ENCODE results near the gene ARL8A. TPM values are rescaled to one million over a fixed set of nuclear protein-coding genes. Genes with fewer than 3 reads are reported as not detected.

Gene ARL8A
- polyA plus RNA-seq, 1 donor (not counting 4 experiments of a cell fraction or from before 2014, with no cell fraction given) = 58.6 TPM

DNA sequence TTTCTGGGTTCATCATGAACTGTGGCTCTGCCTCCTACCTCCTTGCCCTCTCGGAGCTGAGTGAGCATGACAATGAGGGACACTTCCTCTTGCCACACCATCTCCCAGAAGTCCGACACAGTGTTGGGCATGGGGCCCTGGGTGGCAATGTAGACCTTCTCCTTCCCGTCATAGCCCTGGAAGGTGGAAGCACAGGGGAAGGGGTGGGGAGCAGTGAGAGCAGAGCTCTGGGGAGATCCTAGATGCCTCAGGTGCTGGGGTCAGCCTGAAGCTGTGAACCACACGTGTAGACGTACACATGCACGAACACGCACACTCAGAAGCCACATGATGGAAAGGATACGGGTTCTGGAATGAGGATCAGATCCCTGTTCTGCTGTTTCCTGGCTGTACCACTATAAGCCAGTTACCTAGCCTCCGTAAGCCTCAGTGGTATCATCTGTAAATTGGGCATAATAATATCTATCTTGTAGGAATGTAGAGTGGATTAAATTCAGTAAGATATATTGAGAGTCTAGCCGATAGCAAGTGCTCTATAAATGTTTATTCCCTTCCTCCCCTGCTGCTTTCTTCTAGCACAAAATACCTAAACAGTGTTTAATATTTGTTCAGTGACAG lies 9.7 kb upstream of the ARL8A start:
- H2AFZ ChIP-seq (ENCODE audit: control insufficient read depth, low read length) = no peak overlapping the region
- dilution Hi-C loops (cut with MboI; ENCODE audit: extremely low pct_ligation_motif_present, low sequenced_read_pairs) = no loop called here
- H3K9ac ChIP-seq (ENCODE audit: control insufficient read depth, extremely low read depth, insufficient read depth, low read length) = no peak overlapping the region
- H3K36me3 ChIP-seq (ENCODE audit: control insufficient read depth in 2 of 2, extremely low read depth in 1 of 2, insufficient read depth in 2 of 2, low read length in 2 of 2) = no peaks in the 10 kb centered on the region
- no peak for DNase-seq (ENCODE audit: low read depth, low spot score)
- no peak overlapping the region for H3K27ac ChIP-seq (ENCODE audit: control insufficient read depth, insufficient read depth, low read length)
- no peaks in the 10 kb centered on the region for H3K27me3 ChIP-seq (ENCODE audit: control insufficient read depth, extremely low read depth, insufficient read depth, low read length)
- no peaks in the 10 kb centered on the region for H3K9me3 ChIP-seq (ENCODE audit: control insufficient read depth, low read depth, low read length)
- no peak overlapping the region for H3K4me2 ChIP-seq (ENCODE audit: control insufficient read depth, extremely low read depth, insufficient read depth, low read depth, low read length)
- H3K4me1 ChIP-seq (ENCODE audit: control insufficient read depth, extremely low read depth, insufficient read depth, low read length) = no peaks in the 10 kb centered on the region
- no peak overlapping the region for H3K4me3 ChIP-seq (ENCODE audit: control insufficient read depth in 2 of 3, extremely low read depth in 1 of 3, insufficient read depth in 2 of 3, low read depth in 1 of 3, low read length in 3 of 3)
- FAIRE-seq = no peak
- no peaks in the 10 kb centered on the region for H3K9me1 ChIP-seq (ENCODE audit: control insufficient read depth, extremely low read depth, insufficient read depth, low read length)
- H3K79me2 ChIP-seq (ENCODE audit: control insufficient read depth, insufficient read depth, low read length) = no peaks in the 10 kb centered on the region
- TF ChIP-seq, protein P1, sequence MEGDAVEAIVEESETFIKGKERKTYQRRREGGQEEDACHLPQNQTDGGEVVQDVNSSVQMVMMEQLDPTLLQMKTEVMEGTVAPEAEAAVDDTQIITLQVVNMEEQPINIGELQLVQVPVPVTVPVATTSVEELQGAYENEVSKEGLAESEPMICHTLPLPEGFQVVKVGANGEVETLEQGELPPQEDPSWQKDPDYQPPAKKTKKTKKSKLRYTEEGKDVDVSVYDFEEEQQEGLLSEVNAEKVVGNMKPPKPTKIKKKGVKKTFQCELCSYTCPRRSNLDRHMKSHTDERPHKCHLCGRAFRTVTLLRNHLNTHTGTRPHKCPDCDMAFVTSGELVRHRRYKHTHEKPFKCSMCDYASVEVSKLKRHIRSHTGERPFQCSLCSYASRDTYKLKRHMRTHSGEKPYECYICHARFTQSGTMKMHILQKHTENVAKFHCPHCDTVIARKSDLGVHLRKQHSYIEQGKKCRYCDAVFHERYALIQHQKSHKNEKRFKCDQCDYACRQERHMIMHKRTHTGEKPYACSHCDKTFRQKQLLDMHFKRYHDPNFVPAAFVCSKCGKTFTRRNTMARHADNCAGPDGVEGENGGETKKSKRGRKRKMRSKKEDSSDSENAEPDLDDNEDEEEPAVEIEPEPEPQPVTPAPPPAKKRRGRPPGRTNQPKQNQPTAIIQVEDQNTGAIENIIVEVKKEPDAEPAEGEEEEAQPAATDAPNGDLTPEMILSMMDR (optimal IDR thresholded peaks at IDR 0.05 in 1 of 3, IDR thresholded peaks at IDR 0.05 in 1 of 3, conservative IDR thresholded peaks at IDR 0.05 in 1 of 3; ENCODE audit: extremely low read depth in 1 of 3, insufficient read depth in 2 of 3, low read length in 3 of 3) = no peak
- TF ChIP-seq EZH2 (IDR thresholded peaks at IDR 0.05; ENCODE audit: low read length) = no peak
- no peaks in the 10 kb centered on the region for H4K20me1 ChIP-seq (ENCODE audit: control insufficient read depth, extremely low read depth, insufficient read depth, low read length)

DNA sequence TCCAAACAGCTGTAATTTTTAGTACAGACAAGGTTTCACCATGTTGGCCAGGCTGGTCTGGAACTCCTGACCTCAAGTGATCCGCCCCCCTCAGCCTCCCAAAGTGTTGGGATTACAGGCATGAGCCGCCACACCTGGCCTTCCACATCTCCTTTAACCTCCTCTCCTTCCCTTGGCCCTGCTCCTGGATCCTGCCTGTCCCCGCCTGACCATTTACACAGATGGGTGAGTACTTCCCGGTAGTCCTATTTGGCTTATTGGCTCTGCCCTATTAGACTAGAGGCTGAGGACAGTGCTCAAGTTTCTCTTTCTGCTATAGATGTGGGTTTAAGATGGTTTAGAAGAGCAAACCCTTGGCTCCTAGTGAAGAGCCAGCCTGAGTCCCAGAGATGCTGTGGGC lies 8.7 kb upstream of the ARL8A start:
- dilution Hi-C loops (cut with MboI; ENCODE audit: extremely low pct_ligation_motif_present, low sequenced_read_pairs) = no loop called here
- H3K79me2 ChIP-seq (ENCODE audit: control insufficient read depth, insufficient read depth, low read length) = no peaks in the 10 kb centered on the region
- H3K9ac ChIP-seq (ENCODE audit: control insufficient read depth, extremely low read depth, insufficient read depth, low read length) = no peak overlapping the region
- FAIRE-seq = no peak
- no peak overlapping the region for H3K27ac ChIP-seq (ENCODE audit: control insufficient read depth, insufficient read depth, low read length)
- H3K36me3 ChIP-seq (ENCODE audit: control insufficient read depth in 2 of 2, extremely low read depth in 1 of 2, insufficient read depth in 2 of 2, low read length in 2 of 2) = no peaks in the 10 kb centered on the region
- no peak for TF ChIP-seq EZH2 (IDR thresholded peaks at IDR 0.05; ENCODE audit: low read length)
- TF ChIP-seq, protein P1 (optimal IDR thresholded peaks at IDR 0.05 in 1 of 3, IDR thresholded peaks at IDR 0.05 in 1 of 3, conservative IDR thresholded peaks at IDR 0.05 in 1 of 3; ENCODE audit: extremely low read depth in 1 of 3, insufficient read depth in 2 of 3, low read length in 3 of 3) = no peak
- no peak overlapping the region for H3K4me2 ChIP-seq (ENCODE audit: control insufficient read depth, extremely low read depth, insufficient read depth, low read depth, low read length)
- no peaks in the 10 kb centered on the region for H3K27me3 ChIP-seq (ENCODE audit: control insufficient read depth, extremely low read depth, insufficient read depth, low read length)
- no peaks in the 10 kb centered on the region for H3K4me1 ChIP-seq (ENCODE audit: control insufficient read depth, extremely low read depth, insufficient read depth, low read length)
- no peaks in the 10 kb centered on the region for H4K20me1 ChIP-seq (ENCODE audit: control insufficient read depth, extremely low read depth, insufficient read depth, low read length)
- no peaks in the 10 kb centered on the region for H3K9me1 ChIP-seq (ENCODE audit: control insufficient read depth, extremely low read depth, insufficient read depth, low read length)
- H3K4me3 ChIP-seq (ENCODE audit: control insufficient read depth in 2 of 3, extremely low read depth in 1 of 3, insufficient read depth in 2 of 3, low read depth in 1 of 3, low read length in 3 of 3) = no peak overlapping the region
- no peak for DNase-seq (ENCODE audit: low read depth, low spot score)
- no peak overlapping the region for H2AFZ ChIP-seq (ENCODE audit: control insufficient read depth, low read length)
- no peaks in the 10 kb centered on the region for H3K9me3 ChIP-seq (ENCODE audit: control insufficient read depth, low read depth, low read length)
